Fibroblast of the aortic adventitia (primary cell): ENCODE data around the gene RFFL. TPM values are rescaled to one million over a fixed set of nuclear protein-coding genes. Genes with fewer than 3 reads are reported as not detected.
A peak's percentile ranks its signal among the peaks of the same experiment; 100 is the strongest.

Source experiments
- DNase-seq: peaks from one replicate; pipeline ENCODE4 v3.0.0-alpha.2; 2010; ENCODE audit warnings: low read depth
- H3K4me3 ChIP-seq: 2 replicates; pipeline ENCODE4 v1.5.1; 2011; ENCODE audit warnings: low read depth, mild to moderate bottlenecking, control low read depth, low read length, moderate library complexity
- CTCF ChIP-seq: IDR thresholded peaks from 2 replicates; pipeline ENCODE4 v1.5.1; 2011; ENCODE audit warnings: mild to moderate bottlenecking, low read length, control low read depth, inconsistent platforms; ENCODE audit not compliant: insufficient read depth
- total RNA-seq: library from RNA; depleted of rRNA; stranded (reverse); fragments of >200 nt; gene quantifications from 2 replicates; pipeline ENCODE4 v1.2.3, GENCODE V29; 2012; ENCODE audit warnings: low replicate concordance

RFFL gene
- total RNA-seq, 1 donor: 17.0 TPM

GRCh38 chr17:35073183-35073790 is 9.8 kb upstream of the RFFL start:
- H3K4me3 ChIP-seq: no peak overlapping the region
- no peak for TF ChIP-seq CTCF
- DNase-seq: no peak

GRCh38 chr17:35069311-35069710 is 5.8 kb upstream of the RFFL start:
- TF ChIP-seq CTCF: no peak
- no peak overlapping the region for H3K4me3 ChIP-seq
- DNase-seq: peak; percentile 47

GRCh38 chr17:35068249-35068648 is 4.7 kb upstream of the RFFL start:
- no peak overlapping the region for H3K4me3 ChIP-seq
- DNase-seq: no peak
- no peak for TF ChIP-seq CTCF

GRCh38 chr17:35065880-35066279 is 2.4 kb upstream of the RFFL start:
- no peak overlapping the region for H3K4me3 ChIP-seq
- no peak for TF ChIP-seq CTCF
- DNase-seq: no peak

GRCh38 chr17:35064516-35065215 is 1.2 kb upstream of the RFFL start:
- TF ChIP-seq CTCF: no peak
- DNase-seq: no peak
- no peak overlapping the region for H3K4me3 ChIP-seq

GRCh38 chr17:35062308-35062707 is 1.2 kb downstream of the RFFL start:
- DNase-seq: no peak
- H3K4me3 ChIP-seq: no peak overlapping the region
- no peak for TF ChIP-seq CTCF
